SW 1271 (cell line): ENCODE results near the gene RASL11B.
"Not testable (repeated sequence)": the region's sequence is repeated elsewhere in the genome, so short reads cannot be mapped to it uniquely, and the experiment has no call there.

Experiments
- DNase-seq, 2 experiments: peaks; one replicate each; lab custom pipeline; 2025; lab: John Stamatoyannopoulos, UW

RASL11B gene

DNA sequence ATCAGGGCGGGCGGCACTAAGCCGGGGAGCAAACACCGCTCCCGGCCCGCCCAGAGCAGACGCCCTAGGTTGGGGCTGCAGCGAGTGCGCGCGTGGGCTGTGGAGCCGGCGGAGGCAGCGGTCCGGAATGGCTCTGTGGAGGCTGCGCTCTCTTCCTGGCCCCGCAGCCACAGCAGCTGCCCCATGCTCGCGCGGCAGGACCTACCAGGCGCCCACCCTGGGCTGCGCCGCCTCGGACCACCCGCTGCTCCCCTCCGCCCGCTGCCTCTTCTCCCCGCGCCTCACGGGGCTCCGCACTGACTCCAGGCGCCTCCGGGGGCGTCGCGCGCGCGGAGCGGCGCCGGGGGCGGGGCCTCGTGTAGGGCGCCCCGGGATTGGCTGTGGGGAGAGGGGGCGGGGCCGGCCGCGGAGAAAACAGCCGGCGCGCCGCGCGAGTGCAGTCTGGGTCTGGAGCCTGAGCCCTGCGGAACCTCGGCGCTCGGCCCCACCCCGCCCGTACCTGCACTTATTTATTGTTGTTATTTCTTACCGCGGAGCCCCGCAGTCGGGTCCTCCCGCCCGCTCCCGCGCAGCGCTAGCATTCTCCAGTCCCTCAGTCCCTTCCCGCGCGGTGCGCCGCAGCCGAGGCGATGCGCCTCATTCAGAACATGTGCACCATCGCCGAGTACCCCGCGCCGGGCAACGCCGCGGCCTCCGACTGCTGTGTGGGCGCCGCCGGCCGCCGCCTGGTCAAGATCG, at the start of gene RASL11B:
Gene RASL11B (plus strand): TSS at position 439 of the 738 bp plus-strand sequence. CDS start 191 bp downstream, at position 630.
- DNase-seq: peak; percentile 18 to 37

- no peak for DNase-seq
Observed at GRCh38 chr4:52813546-52813945, 48.6 kb upstream of the RASL11B start.

DNA sequence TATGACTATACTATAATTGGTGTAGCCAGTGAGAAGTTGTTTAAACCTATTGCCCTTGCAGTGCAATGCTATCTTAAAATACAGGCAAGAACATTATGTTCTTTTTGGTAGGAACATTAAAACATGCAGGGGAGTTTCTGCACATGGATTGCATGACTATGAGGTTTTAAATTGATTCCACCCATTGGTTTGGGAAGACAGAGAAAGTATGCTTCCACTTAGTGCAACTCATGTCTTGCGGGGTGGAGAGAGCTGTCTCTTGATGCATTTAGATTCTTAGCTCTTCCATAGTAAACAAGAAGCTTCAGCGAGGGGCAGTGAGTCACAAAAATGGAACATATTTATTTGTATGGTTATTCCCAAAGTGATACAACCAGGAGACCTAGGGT, 39.5 kb upstream of the RASL11B start:
- DNase-seq: no peak

DNA sequence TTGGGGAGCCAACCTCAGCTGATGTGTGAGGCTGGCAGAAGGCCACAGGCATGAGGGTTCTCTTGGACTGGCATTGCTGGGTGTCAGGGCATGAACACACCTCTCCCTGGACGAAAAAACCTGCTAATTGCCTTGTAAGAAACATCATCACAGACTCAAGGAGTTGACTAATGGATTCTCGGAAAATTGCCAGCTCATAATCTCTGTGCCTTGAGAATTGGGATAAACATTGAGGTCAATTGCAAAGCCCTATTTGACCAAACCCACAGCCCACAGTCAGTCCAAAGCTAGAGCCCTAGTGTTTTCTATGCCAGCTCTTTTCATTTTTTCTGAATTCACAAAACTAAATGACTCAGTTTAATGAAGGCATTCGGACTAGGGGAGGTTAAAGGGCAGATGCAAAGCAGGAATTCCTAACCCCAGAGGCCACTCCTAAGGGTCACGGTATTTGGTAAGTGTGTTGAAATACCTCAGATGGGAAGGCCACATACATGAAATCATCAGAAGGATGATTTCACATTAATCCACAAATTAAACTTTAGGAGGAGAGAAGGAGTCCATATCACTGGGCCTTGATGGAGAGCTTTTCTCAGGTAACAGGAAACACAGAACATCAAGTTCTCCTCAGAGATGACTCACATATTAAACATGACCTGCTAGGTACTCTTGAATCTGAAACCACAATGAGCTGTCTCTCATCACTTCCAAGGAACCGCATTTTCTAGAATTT, 39.0 kb upstream of the RASL11B start:
- DNase-seq: no peak

- no peak for DNase-seq
Observed at GRCh38 chr4:52823702-52824092, 38.4 kb upstream of the RASL11B start.

DNA sequence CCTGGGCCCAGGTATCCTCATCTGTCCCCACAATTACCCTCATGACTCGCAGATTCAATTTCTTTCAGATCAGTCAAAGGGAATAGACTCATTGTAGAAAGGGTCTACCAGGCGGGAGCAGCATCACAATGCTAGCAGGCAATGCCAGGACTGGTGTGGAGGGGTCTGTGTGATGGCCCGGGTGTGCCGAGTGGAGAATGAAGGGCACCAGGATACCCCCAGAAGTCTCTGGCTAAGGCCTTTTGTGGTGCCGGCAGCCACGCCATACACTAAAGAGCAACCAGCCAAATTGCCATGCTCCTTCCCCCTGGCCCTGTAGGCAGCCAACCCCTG, 37.9 kb upstream of the RASL11B start:
- DNase-seq: no peak

- DNase-seq: no peak
Observed at GRCh38 chr4:52824603-52825459, 37.3 kb upstream of the RASL11B start.

DNA sequence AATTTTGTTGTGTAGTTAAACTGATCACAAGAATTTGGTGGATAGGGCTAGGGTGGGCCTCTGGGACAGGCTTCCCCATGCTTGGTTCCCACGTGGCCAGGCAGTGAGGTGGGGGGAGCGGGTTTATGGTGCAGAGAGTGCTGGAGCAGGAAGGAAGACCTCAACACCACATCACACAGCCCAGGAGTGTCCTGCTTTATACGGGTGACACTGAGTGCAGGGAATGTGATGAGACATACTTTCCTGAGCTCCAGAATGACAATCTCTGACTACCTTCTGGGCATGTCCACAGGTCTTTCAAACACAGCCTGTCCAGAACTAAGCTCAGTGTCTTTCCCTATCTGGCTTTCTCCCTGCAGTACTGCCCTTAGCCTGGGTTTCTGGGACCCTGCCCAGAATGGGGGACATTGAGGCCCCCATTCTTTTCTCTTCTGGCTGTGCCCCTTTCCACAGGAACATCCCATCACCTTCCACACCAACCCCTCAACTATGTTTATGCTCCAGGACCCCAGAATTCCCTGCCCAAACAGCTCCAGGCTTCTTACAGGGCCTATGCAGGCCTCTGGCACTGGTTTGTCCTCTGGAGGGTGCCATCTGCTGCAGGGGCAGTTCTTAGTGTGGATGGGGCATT, 36.5 kb upstream of the RASL11B start:
- DNase-seq: no peak

GRCh38 chr4:52833941-52834525, 28.1 kb upstream of the RASL11B start:
- DNase-seq: no peak

DNA sequence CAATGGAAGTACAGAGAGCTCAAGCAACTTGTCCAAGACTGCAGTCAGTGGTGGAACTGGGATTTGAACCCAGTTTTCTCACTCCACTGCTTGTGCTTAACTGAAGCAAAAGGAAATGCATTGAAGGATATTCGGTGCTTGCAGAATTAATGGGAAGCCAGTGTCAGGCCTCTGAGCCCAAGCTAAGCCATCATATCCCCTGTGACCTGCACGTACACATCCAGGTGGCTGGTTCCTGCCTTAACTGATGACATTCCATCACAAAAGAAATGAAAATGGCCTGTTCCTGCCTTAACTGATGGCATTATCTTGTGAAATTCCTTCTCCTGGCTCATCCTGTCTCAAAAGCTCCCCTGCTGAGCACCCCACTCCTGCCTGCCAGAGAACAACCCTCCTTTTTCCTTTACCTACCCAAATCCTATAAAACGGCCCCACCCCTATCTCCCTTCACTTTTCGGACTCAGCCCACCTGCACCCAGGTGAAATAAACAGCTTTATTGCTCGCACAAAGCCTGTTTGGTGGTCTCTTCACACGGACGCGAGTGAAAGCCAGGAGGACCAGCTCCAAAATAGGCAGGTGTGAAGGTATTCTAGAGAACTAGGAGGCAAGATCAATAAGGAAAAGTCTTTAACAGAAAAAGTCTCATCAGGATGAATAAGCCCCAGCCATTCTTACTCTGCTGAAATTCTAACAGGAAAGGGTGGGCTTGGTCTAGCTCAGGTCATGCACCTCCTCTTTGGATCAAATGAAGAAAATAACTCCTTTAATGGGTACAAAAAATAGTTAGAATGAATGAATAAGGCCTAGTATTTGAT, 27.3 kb upstream of the RASL11B start:
- DNase-seq: not testable (repeated sequence)

DNA sequence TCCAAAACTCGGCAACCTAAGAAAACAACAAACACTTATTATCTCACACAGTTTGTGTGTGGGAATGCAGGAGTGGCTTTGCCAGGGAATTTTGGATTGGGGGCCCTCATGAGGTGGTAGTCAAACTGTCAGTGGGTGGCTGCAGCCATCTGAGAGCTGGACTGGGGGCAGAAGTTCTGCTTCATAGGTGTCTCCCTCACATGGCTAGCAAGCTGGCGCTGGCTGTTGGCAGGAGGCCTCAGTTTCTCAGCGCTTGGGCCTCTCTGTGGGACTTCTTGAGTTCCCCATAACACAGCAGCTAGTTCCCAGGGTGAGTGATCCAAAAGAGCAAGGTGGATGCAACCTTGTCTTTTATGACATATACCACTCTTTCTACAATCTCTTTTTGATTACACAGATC, 26.0 kb upstream of the RASL11B start:
- DNase-seq: no peak

DNA sequence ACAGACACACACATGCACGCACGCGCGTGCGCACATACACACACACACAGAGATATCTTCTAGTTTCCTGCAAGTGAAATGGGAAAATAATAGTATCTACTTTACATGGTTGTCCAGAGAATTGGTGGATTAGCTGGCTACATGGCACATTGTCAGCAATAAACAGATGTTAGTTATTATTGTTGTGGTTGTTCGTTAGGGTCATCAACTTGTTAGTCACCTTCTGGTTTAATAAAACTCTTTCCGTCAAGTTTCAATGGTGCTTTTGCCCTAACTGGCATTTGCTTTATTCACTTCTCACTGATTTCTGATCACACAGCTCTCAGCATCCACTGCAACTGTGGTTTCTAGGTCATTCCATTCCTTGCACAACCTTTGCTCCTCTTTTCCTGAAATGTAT, 25.4 kb upstream of the RASL11B start:
- DNase-seq: no peak

DNA sequence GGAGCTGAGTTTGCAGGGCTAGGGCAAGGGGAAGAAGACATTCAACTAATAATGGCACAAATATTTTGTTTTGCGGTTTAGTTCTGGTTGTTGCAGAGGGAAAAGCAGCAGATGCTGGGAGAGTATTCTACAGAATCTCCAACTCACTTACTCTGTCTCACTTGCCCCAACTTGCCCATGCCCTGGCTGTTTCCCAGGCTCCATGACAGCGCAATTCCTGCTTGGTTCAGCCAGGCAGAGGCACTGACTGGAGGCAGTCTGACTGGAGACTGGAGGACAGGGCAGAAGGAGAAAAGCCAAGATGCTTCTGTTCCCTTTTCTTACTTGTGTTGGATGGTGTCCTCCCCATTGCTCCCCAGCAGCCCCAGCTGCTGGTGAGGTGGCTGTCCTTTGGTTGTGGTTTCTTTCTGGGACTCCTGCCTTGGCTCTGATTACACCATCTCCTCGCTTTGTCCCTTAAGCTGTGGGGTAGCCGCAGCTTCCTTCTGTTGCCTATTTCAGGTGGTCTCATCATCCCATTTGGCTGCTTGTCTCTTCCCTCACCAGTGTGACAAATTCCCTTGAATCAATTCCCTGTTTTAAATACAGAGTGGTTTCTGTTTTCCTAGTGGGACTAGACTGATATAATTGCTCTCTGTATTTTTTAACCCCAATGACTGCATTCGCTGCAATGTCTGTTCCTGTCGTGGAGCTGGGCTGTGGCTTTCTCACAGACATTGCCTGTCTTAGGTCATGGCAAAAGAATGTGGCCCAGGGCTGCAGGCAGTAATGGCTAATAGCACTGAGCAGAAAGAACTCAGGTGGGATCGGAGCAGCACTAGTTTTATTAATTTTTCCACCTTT, 24.2 kb upstream of the RASL11B start:
- DNase-seq: no peak

DNA sequence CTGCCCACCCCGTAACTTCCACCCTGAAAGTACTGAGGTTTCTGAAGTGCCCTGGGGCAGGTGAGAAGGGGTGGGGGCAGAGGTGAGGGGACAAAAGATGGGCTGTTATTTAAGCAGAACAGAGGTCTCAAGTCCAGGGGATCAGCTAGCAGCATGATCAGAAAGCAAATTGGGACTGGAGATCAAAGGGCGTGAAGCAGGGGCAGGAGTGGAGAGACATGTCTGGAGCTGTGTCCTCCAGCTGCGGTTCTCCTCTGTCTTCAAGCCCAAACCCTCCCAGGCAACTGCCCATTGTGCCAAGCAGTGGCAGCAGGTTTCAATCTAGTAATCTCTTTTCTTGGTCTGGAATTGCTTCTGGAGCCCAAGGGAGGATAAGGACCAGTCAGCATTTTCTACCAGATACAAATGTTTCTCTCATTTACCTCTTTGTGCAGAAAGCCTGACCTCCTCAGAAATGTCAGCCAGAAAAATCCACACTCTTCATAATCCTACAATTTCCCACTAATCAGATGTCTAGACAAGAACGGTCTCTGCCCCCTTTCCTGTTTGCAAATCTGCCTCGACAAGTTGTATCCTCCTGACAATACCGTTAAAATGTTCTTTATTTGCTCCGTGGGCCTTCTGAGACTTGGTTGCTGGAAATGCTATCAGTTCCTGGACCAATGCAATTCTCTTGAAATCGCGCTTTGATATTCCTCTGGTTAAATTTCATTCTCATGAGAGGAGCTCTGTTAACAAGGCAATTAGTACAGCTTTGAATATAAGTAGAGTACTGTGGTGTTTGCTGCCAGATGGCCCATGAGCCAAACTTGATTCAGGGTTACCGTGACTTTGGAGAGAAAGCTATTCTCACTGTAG, 23.2 kb upstream of the RASL11B start:
- no peak for DNase-seq

- DNase-seq: no peak
Observed at GRCh38 chr4:52840531-52841370, 21.4 kb upstream of the RASL11B start.

GRCh38 chr4:52841682-52842456, 20.2 kb upstream of the RASL11B start:
- DNase-seq: no peak

GRCh38 chr4:52842792-52843191, 19.3 kb upstream of the RASL11B start:
- no peak for DNase-seq
